Endothelial cell of umbilical vein (primary cell): ENCODE data around the gene CP. TPM values are rescaled to one million over a fixed set of nuclear protein-coding genes. Genes with fewer than 3 reads are reported as not detected.

Experiments used
- BruUV-seq: library from RNA; stranded (reverse); fragments of 400-500 nt; replicated peaks from 2 replicates; lab custom pipeline; 2021; lab: Mats Ljungman, UMichigan
- CTCF ChIA-PET: fragments of 300-600, 350-600 bp; sonication (Branson Sonifier 250); formaldehyde crosslinking; loops from one replicate; lab custom pipeline; 2021; ENCODE audit warnings: antibody characterized with exemption, inconsistent platforms; lab: Charles Lee
- POLR2A ChIA-PET: fragments of 300-600, 350-600 bp; sonication (Branson Sonifier 250); formaldehyde crosslinking; loops from one replicate; lab custom pipeline; 2021; ENCODE audit warnings: antibody characterized with exemption, inconsistent platforms; lab: Charles Lee
- DNase-seq: peaks from one replicate; pipeline ENCODE4 v3.0.0-alpha.2; 2011; ENCODE audit warnings: low read depth, low spot score
- FAIRE-seq: peaks from 2 replicates; lab custom pipeline; 2011; peaks lifted over from hg19 to GRCh38; lab: Jason Lieb, UNC
- H2AFZ ChIP-seq: 2 replicates; pipeline ENCODE4 v1.6.0; 2012; ENCODE audit warnings: low read depth, low read length, control low read depth, inconsistent platforms
- H3K27ac ChIP-seq: 2 replicates; pipeline ENCODE4 v1.5.1; 2011; ENCODE audit warnings: low read depth, mild to moderate bottlenecking, control low read depth, low read length, moderate library complexity; ENCODE audit not compliant: insufficient read depth
- H3K27me3 ChIP-seq, 2 experiments: 2 replicates each; pipeline versions ENCODE4 v1.6.0 to v1.6.1; 2011; ENCODE audit warnings: low read length in 2 of 2, mixed read lengths in 1 of 2; ENCODE audit not compliant: control insufficient read depth in 2 of 2, insufficient read depth in 2 of 2
- H3K36me3 ChIP-seq, 2 experiments: 2 replicates in 1 of 2; 3 replicates in 1 of 2; pipeline ENCODE4 v1.5.1; 2011; ENCODE audit warnings: low read length in 2 of 2, mild to moderate bottlenecking in 1 of 2, moderate library complexity in 1 of 2; ENCODE audit not compliant: control insufficient read depth in 2 of 2, insufficient read depth in 2 of 2; ENCODE audit errors: extremely low read depth in 1 of 2
- H3K4me1 ChIP-seq: 3 replicates; pipeline ENCODE4 v1.5.1; 2011; ENCODE audit warnings: mild to moderate bottlenecking, low read length; ENCODE audit not compliant: control insufficient read depth, insufficient read depth; ENCODE audit errors: extremely low read depth
- H3K4me2 ChIP-seq: 2 replicates; pipeline ENCODE4 v1.6.1; 2011; ENCODE audit warnings: low read length, control low read depth, mixed read lengths; ENCODE audit not compliant: insufficient read depth
- H3K4me3 ChIP-seq, 3 experiments: fragments of 200-600 bp in 1 of 3; sonication (generic), shearing (Covaris generic) in 1 of 3; replicated peaks in 1 of 3; 2 replicates each; pipeline ENCODE4 v1.5.1; 2011 to 2016; ENCODE audit warnings: control low read depth in 3 of 3, low read length in 3 of 3, mild to moderate bottlenecking in 2 of 3, inconsistent platforms in 1 of 3, low read depth in 1 of 3, moderate library complexity in 1 of 3; ENCODE audit not compliant: insufficient read depth in 1 of 3
- H3K79me2 ChIP-seq: 2 replicates; pipeline ENCODE4 v1.6.0; 2012; ENCODE audit warnings: low read length, inconsistent platforms; ENCODE audit not compliant: control insufficient read depth, insufficient read depth
- H3K9ac ChIP-seq: replicated peaks from 2 replicates; pipeline ENCODE3; 2011; ENCODE audit warnings: low read length, control low read depth; ENCODE audit not compliant: insufficient read depth; ENCODE audit errors: extremely low read depth
- H3K9me1 ChIP-seq: replicated peaks from 3 replicates; pipeline ENCODE4 v1.6.0; 2011; ENCODE audit warnings: mild to moderate bottlenecking, low read length; ENCODE audit not compliant: control insufficient read depth, insufficient read depth; ENCODE audit errors: extremely low read depth
- H3K9me3 ChIP-seq: replicated peaks from 2 replicates; pipeline ENCODE4 v1.5.1; 2012; ENCODE audit warnings: low read length, inconsistent platforms; ENCODE audit not compliant: control insufficient read depth, insufficient read depth
- H4K20me1 ChIP-seq: replicated peaks from 2 replicates; pipeline ENCODE3; 2011; ENCODE audit warnings: mild to moderate bottlenecking, low read length; ENCODE audit not compliant: control insufficient read depth, insufficient read depth; ENCODE audit errors: extremely low read depth
- EZH2 ChIP-seq: IDR thresholded peaks from 2 replicates; pipeline ENCODE4 v1.6.1; 2012; ENCODE audit warnings: borderline replicate concordance, low read depth, mild to moderate bottlenecking, moderate library complexity, low read length, inconsistent platforms; ENCODE audit not compliant: severe bottlenecking
- FOS ChIP-seq: IDR thresholded peaks from 2 replicates; pipeline ENCODE4 v1.6.1; 2011; ENCODE audit warnings: mild to moderate bottlenecking, low read length, moderate library complexity, borderline replicate concordance; ENCODE audit not compliant: insufficient read depth
- GATA2 ChIP-seq: IDR thresholded peaks from 2 replicates; pipeline ENCODE4 v1.7.0; 2011; ENCODE audit warnings: low read depth, mild to moderate bottlenecking, moderate library complexity, mixed read lengths, low read length; ENCODE audit not compliant: insufficient read length, insufficient read depth
- JUN ChIP-seq: IDR thresholded peaks from 2 replicates; pipeline ENCODE4 v1.6.1; 2011; ENCODE audit warnings: borderline replicate concordance, low read depth; ENCODE audit not compliant: insufficient read length, insufficient read depth
- MYC ChIP-seq: IDR thresholded peaks from one replicate; pipeline ENCODE4 v1.6.1; 2011; ENCODE audit warnings: mild to moderate bottlenecking, low read depth, low read length
- POLR2A ChIP-seq: IDR thresholded peaks from 2 replicates; pipeline ENCODE4 v1.6.1; 2012; ENCODE audit warnings: low read depth, mild to moderate bottlenecking, control low read depth, low read length
- POLR2AphosphoS5 ChIP-seq: IDR thresholded peaks from 2 replicates; pipeline ENCODE4 v1.6.1; 2012; ENCODE audit warnings: low read depth, mild to moderate bottlenecking, control low read depth, low read length, moderate library complexity; ENCODE audit not compliant: insufficient read depth
- dilution Hi-C: fragments of 300-500 bp; cut with MboI; formaldehyde crosslinking; loops from one replicate; pipeline ENCODE4 v1.15.0; 2019; ENCODE audit warnings: low sequenced_read_pairs; ENCODE audit not compliant: extremely low pct_ligation_motif_present
- intact Hi-C: fragments of 100-400 bp; cut with micrococcal nuclease; formaldehyde crosslinking; loops from one replicate; pipeline ENCODE4 v1.10.0; 2022
- polyA plus RNA-seq, 4 experiments: library from polyadenylated mRNA; depleted of rRNA in 3 of 4; stranded (reverse) in 3 of 4; unstranded in 1 of 4; fragments of >200 nt; gene quantifications; 2 replicates each; pipeline versions ENCODE4 v1.2.1 to v1.2.3, GENCODE V29; 2011 to 2012; ENCODE audit warnings: missing spikeins in 1 of 4
- total RNA-seq: library from RNA; stranded (reverse); gene quantifications from 2 replicates; pipeline ENCODE4 v1.2.3, GENCODE V29; 2021
- TF ChIP-seq, protein P1 (sequence below): IDR thresholded peaks from 2 replicates; pipeline ENCODE4 v1.6.1; 2011; ENCODE audit not compliant: insufficient read depth, insufficient read length
- TF ChIP-seq, protein P2 (sequence below), 2 donors: IDR thresholded peaks; 1 replicate in 1 of 2; 2 replicates in 1 of 2; pipeline ENCODE4 v1.5.1; 2011; ENCODE audit warnings: low read length in 2 of 2, mild to moderate bottlenecking in 2 of 2, moderate library complexity in 2 of 2, control low read depth in 1 of 2, inconsistent platforms in 1 of 2, low read depth in 1 of 2; ENCODE audit not compliant: insufficient read depth in 1 of 2; ENCODE audit errors: extremely low read depth in 1 of 2

Gene CP
- total and polyA plus RNA-seq, 2 donors (not counting 3 experiments of a cell fraction or from before 2014, with no cell fraction given): not detected

DNA sequence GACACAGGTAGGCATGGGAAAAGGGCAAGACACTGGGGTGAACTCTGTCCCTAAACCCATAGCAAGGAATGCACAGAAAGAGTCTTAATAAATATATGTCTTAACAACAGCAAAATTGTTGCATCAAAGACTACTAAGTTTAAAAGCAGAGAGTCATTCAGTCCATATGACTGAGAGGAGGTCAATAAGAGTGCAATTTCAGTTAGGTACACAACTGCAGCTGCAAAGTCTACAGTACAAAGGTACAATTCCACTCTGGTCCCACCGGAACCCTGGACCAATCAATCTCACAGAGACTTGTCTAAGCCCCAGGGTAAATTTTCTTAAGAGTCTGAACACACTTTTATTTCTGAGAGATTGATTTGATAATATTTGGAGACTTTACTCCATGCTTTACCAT, 6.9 kb downstream of the CP start:
- H3K4me3 ChIP-seq: no peak overlapping the region
- no TSS peak for BruUV-seq
- H3K9me3 ChIP-seq: no peaks in the 10 kb centered on the region
- H3K79me2 ChIP-seq: no peaks in the 10 kb centered on the region
- no peaks in the 10 kb centered on the region for H3K36me3 ChIP-seq
- peaks cover 15% of the 10 kb centered on the region for H3K4me1 ChIP-seq
- H3K4me2 ChIP-seq: no peak overlapping the region
- H3K27ac ChIP-seq: no peak overlapping the region
- no peak overlapping the region for H2AFZ ChIP-seq
- DNase-seq (no peak), FAIRE-seq (no peak)
- H4K20me1 ChIP-seq: no peaks in the 10 kb centered on the region
- no peaks in the 10 kb centered on the region for H3K9me1 ChIP-seq
- no peak overlapping the region for H3K9ac ChIP-seq
- dilution Hi-C loops (no loop called here), intact Hi-C loops (no loop called here)
- TF ChIP-seq, protein P1, sequence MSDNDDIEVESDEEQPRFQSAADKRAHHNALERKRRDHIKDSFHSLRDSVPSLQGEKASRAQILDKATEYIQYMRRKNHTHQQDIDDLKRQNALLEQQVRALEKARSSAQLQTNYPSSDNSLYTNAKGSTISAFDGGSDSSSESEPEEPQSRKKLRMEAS: no peak
- TF ChIP-seq, protein P2, sequence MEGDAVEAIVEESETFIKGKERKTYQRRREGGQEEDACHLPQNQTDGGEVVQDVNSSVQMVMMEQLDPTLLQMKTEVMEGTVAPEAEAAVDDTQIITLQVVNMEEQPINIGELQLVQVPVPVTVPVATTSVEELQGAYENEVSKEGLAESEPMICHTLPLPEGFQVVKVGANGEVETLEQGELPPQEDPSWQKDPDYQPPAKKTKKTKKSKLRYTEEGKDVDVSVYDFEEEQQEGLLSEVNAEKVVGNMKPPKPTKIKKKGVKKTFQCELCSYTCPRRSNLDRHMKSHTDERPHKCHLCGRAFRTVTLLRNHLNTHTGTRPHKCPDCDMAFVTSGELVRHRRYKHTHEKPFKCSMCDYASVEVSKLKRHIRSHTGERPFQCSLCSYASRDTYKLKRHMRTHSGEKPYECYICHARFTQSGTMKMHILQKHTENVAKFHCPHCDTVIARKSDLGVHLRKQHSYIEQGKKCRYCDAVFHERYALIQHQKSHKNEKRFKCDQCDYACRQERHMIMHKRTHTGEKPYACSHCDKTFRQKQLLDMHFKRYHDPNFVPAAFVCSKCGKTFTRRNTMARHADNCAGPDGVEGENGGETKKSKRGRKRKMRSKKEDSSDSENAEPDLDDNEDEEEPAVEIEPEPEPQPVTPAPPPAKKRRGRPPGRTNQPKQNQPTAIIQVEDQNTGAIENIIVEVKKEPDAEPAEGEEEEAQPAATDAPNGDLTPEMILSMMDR (IDR thresholded peaks at IDR 0.05; ENCODE audit: extremely low read depth in 1 of 2, insufficient read depth in 1 of 2, low read depth in 1 of 2, low read length in 2 of 2): no peak
- no peak for TF ChIP-seq POLR2A
- TF ChIP-seq FOS: no peak
- TF ChIP-seq GATA2: no peak
- no peak for TF ChIP-seq POLR2AphosphoS5
- TF ChIP-seq MYC: no peak
- TF ChIP-seq EZH2: no peak
- TF ChIP-seq JUN: no peak
- CTCF ChIA-PET: interaction anchor here (1.7 kb wide), 1 partner anchor 94 kb away, joined by 4 read pairs; no protein-coding TSS in a partner anchor
- POLR2A ChIA-PET: no interaction called here
- H3K27me3 ChIP-seq: no peaks in the 10 kb centered on the region
